ENCODE results near the gene GOLGA8R. TPM values are rescaled to one million over a fixed set of nuclear protein-coding genes. Genes with fewer than 3 reads are reported as not detected.
A peak's percentile ranks its signal among the peaks of the same experiment; 100 is the strongest.
"Not testable (repeated sequence)": the region's sequence is repeated elsewhere in the genome, so short reads cannot be mapped to it uniquely, and the experiment has no call there.

GOLGA8R gene
- total and polyA plus RNA-seq, 4 donors = 2.1 to 16.0 (median 6.6) TPM

DNA sequence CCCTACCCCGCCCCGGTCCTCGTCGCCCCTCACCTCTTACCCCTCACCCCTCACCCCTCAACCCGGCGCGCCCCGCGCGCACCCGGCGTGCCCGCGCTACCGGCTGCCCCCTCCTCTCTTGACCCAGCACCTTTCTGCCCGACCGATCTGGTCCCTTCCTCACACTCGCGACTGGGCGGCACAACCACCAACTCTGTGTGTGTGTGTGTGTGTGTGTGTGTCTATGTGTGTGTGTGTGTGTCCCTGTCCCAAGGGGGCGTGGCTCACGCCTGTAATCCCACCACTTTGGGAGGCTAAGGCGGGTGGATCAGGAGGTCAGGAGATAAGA, 20.4 kb downstream of the GOLGA8R start:
- H3K36me3 ChIP-seq (ENCODE audit: control insufficient read depth in 1 of 2, insufficient read depth in 2 of 2, low read length in 1 of 2); H3K9me3 ChIP-seq (ENCODE audit: control insufficient read depth, low read length); H3K27ac ChIP-seq (ENCODE audit: low read depth in 1 of 2, low read length in 2 of 2); intact Hi-C loops (cut with DNase I); H3K27me3 ChIP-seq (ENCODE audit: control insufficient read depth in 1 of 2, insufficient read depth in 2 of 2, low read length in 1 of 2); DNase-seq; H3K4me1 ChIP-seq (ENCODE audit: control insufficient read depth in 1 of 2, insufficient read depth in 2 of 2, low read length in 2 of 2); H3K4me3 ChIP-seq (ENCODE audit: low read length in 2 of 2): not testable (repeated sequence)
- peak; percentile 76 for ATAC-seq (ENCODE audit: low FRiP score)
- WGBS, 2 donors = 11% methylated on average over 5 of the region's 23 CpGs; no CpG with 5 or more reads in 1 of the 2 donors

DNA sequence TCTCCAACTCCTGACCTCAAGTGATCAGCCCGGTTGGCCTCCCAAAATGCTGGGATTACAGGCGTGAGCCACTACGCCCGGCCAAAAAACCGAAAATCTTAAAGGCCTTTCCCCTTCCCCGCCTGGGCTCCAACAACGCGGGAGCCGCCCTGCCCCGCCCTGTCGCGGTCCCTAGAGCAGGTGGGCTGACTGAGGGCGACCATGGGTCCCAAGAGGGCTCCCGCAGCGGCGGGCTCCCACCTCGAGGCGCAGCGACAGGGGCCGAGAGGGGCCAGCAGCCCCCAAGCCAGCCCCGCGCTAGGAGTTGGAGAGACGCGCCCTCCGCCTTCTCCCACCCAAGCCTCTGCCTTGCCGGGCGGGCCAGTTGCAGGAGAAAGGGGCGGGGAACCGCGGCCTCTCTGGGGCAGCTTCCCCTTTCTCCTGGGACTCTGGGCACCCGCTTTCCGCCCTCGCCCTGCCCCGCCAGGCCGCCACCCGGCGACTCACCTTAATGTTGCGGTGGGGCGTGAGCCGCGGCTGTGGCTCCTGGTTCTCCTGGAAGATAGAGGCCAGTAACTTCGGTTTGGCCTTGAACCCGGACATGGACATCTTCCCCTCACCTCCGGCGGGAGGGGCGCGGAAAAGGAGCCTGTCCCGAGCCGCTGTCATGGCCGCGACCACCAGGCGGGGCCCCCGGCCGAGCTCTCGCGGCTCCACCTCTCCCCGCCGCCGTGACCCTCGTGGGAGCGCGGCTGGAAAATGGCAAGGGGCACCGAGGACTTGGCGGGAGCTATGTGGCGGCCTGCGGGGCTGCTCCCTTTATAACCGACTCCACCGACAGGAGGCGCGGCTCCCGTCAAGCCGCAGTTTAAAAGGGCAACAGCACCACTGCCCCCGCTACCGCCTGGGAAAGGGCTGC, 21.0 kb downstream of the GOLGA8R start, which contains the start of gene CHRFAM7A:
CHRFAM7A (minus strand) TSS at position 775 of the 898 bp plus-strand sequence. CDS start 10,189 bp downstream, outside the sequence.
- H3K36me3 ChIP-seq (ENCODE audit: control insufficient read depth in 1 of 2, insufficient read depth in 2 of 2, low read length in 1 of 2); intact Hi-C loops (cut with DNase I); H3K27ac ChIP-seq (ENCODE audit: low read depth in 1 of 2, low read length in 2 of 2); DNase-seq; H3K4me1 ChIP-seq (ENCODE audit: control insufficient read depth in 1 of 2, insufficient read depth in 2 of 2, low read length in 2 of 2); H3K9me3 ChIP-seq (ENCODE audit: control insufficient read depth, low read length); H3K4me3 ChIP-seq (ENCODE audit: low read length in 2 of 2); H3K27me3 ChIP-seq (ENCODE audit: control insufficient read depth in 1 of 2, insufficient read depth in 2 of 2, low read length in 1 of 2): not testable (repeated sequence)
- ATAC-seq (ENCODE audit: low FRiP score) = peak; percentile 89
- WGBS, 2 donors = 0% methylated on average over 16 of the region's 74 CpGs; no CpG with 5 or more reads in 1 of the 2 donors

DNA sequence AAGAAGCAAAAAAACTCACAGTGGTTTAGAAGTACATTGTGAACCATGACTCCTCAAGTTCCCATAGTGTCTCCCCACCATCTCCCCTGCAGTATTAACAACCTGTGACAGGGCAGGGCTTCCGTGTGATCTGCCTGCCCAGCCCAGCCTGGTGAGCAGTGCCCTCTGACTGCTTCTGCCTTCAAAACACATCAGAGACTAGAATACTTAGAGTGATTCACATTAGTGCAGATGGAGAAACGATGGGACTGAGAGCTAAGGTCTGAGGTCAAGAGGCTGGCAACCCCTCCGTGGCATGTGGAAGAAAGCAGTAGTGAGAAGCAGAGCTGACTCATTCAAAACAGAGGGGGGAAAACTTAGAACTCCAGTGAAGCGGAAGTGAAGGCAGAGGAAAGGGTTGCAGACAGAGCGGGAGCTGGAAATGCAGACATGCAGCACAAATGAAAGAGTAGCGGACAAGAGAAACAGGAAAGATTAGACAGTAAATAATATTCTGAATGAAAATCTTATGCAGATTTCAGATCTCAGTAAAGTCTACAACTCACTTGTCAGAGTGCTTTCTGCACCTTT, 27.7 kb downstream of the GOLGA8R start:
- not testable (repeated sequence) for ATAC-seq (ENCODE audit: low FRiP score)

DNA sequence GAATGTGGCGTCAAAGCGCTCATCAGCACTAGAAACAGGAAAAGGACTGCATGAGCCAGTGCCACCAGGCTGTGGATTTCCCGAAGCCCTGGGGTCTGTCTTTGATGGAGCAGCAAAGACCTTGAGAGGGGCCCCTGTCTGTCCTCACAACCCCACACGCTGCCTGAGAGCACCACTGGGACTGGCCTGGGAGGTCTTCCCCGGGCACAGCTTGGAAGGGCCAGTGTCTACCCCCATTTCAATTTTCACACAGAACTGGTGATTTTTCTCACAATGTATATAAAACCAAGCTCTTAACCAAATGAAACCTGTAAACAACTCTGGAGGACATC, 37.0 kb downstream of the GOLGA8R start:
- WGBS, 2 donors = no CpG with 5 or more reads among the region's 5 CpGs
- ATAC-seq (ENCODE audit: low FRiP score); H3K27ac ChIP-seq (ENCODE audit: low read depth in 1 of 2, low read length in 2 of 2); H3K4me3 ChIP-seq (ENCODE audit: low read length in 2 of 2); H3K36me3 ChIP-seq (ENCODE audit: control insufficient read depth in 1 of 2, insufficient read depth in 2 of 2, low read length in 1 of 2); intact Hi-C loops (cut with DNase I); H3K4me1 ChIP-seq (ENCODE audit: control insufficient read depth in 1 of 2, insufficient read depth in 2 of 2, low read length in 2 of 2); H3K27me3 ChIP-seq (ENCODE audit: control insufficient read depth in 1 of 2, insufficient read depth in 2 of 2, low read length in 1 of 2); DNase-seq; H3K9me3 ChIP-seq (ENCODE audit: control insufficient read depth, low read length): not testable (repeated sequence)

More for the DNA sequence above, 27.7 kb downstream of the GOLGA8R start:
- H3K27ac ChIP-seq (ENCODE audit: low read depth in 1 of 2, low read length in 2 of 2); H3K9me3 ChIP-seq (ENCODE audit: control insufficient read depth, low read length); H3K36me3 ChIP-seq (ENCODE audit: control insufficient read depth in 1 of 2, insufficient read depth in 2 of 2, low read length in 1 of 2); H3K4me3 ChIP-seq (ENCODE audit: low read length in 2 of 2); DNase-seq; intact Hi-C loops (cut with DNase I); H3K4me1 ChIP-seq (ENCODE audit: control insufficient read depth in 1 of 2, insufficient read depth in 2 of 2, low read length in 2 of 2); H3K27me3 ChIP-seq (ENCODE audit: control insufficient read depth in 1 of 2, insufficient read depth in 2 of 2, low read length in 1 of 2): not testable (repeated sequence)
- WGBS, 2 donors = no CpG with 5 or more reads among the region's 6 CpGs

DNA sequence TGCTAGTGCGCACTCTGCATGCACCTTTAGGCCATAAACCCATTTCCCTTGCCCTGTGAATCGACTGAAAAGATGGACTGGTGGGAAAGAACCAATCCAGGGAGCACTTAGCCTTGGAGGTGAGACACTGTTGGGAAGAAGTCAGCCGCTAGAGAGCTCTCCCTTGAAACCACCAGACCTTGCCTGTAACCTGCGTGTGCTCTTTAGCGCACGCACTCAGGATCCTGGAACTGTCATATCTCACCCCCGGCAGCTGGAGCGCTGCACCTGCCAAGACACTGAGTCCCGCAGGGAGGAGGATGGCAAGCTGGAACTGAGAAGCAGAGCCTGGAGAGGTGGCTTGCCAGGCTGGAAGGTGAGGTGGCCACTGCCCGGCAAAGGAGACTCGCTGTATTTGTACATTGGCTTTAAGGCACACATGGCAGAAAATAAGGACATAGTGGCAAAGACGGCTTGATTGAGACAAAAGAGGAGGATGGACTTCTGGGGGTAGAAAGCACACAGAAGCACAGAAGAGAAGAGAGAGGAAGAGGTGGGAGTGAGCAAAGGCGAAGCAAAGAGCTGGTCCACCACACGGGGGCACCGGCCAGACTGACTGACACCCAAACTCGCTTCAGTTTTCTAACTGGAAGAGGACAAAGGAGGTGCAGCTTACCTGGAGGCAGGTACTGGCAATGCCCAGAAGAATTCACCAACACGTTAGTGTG, 37.5 kb downstream of the GOLGA8R start:
- H3K36me3 ChIP-seq (ENCODE audit: control insufficient read depth in 1 of 2, insufficient read depth in 2 of 2, low read length in 1 of 2); DNase-seq; H3K9me3 ChIP-seq (ENCODE audit: control insufficient read depth, low read length); intact Hi-C loops (cut with DNase I); H3K27me3 ChIP-seq (ENCODE audit: control insufficient read depth in 1 of 2, insufficient read depth in 2 of 2, low read length in 1 of 2); H3K4me1 ChIP-seq (ENCODE audit: control insufficient read depth in 1 of 2, insufficient read depth in 2 of 2, low read length in 2 of 2); H3K27ac ChIP-seq (ENCODE audit: low read depth in 1 of 2, low read length in 2 of 2); H3K4me3 ChIP-seq (ENCODE audit: low read length in 2 of 2): not testable (repeated sequence)
- ATAC-seq (ENCODE audit: low FRiP score) = peak; percentile 22
- WGBS, 2 donors = no CpG with 5 or more reads among the region's 17 CpGs

DNA sequence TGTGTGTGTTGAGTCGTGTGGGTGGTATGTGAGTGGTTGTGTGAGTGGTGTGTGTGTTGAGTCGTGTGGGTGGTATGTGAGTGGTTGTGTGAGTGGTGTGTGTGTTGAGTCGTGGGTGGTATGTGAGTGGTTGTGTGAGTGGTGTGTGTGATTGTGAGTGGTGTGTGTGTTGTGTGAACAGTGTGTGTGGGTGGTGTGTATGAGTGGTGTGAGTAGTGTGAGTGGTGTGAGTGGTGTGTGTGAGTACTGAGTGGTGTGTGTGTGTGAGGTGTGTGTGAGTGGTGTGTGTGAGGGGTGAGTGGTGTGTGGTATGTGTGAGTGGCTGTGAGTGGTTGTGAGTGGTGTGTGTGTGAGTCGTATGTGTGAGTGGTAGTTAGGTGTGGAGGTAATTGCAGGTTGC, 38.2 kb downstream of the GOLGA8R start:
- H3K27me3 ChIP-seq (ENCODE audit: control insufficient read depth in 1 of 2, insufficient read depth in 2 of 2, low read length in 1 of 2); H3K4me1 ChIP-seq (ENCODE audit: control insufficient read depth in 1 of 2, insufficient read depth in 2 of 2, low read length in 2 of 2); H3K4me3 ChIP-seq (ENCODE audit: low read length in 2 of 2); H3K36me3 ChIP-seq (ENCODE audit: control insufficient read depth in 1 of 2, insufficient read depth in 2 of 2, low read length in 1 of 2); H3K9me3 ChIP-seq (ENCODE audit: control insufficient read depth, low read length); H3K27ac ChIP-seq (ENCODE audit: low read depth in 1 of 2, low read length in 2 of 2); DNase-seq; intact Hi-C loops (cut with DNase I): not testable (repeated sequence)
- ATAC-seq (ENCODE audit: low FRiP score) = peak; percentile 70
- 19 to 42% methylated on average over 2 to 3 of the region's 4 CpGs for WGBS, 2 donors

DNA sequence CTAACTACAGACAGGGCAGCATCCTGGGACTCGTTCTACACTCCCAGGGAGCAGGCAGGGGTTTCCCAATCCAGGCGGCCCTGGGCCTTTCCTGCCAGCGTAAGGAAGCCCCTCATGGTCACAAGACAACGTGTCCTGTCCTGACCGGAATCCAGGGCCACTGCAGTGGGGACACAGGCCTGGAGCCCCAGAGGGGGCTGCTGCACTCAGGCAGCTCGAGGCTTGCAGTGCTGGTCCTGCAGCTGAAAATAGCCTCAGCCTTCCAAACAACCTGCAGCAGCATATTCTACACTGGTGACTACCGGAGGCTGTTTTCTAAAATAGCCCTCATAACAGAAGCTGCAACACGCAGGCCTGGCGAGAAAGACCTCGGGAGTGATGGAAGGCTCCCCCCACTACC, 39.2 kb downstream of the GOLGA8R start:
- H3K27me3 ChIP-seq (ENCODE audit: control insufficient read depth in 1 of 2, insufficient read depth in 2 of 2, low read length in 1 of 2); H3K36me3 ChIP-seq (ENCODE audit: control insufficient read depth in 1 of 2, insufficient read depth in 2 of 2, low read length in 1 of 2); H3K9me3 ChIP-seq (ENCODE audit: control insufficient read depth, low read length); H3K27ac ChIP-seq (ENCODE audit: low read depth in 1 of 2, low read length in 2 of 2); H3K4me1 ChIP-seq (ENCODE audit: control insufficient read depth in 1 of 2, insufficient read depth in 2 of 2, low read length in 2 of 2); ATAC-seq (ENCODE audit: low FRiP score); H3K4me3 ChIP-seq (ENCODE audit: low read length in 2 of 2); intact Hi-C loops (cut with DNase I); DNase-seq: not testable (repeated sequence)
- 57 to 69% methylated on average over 1 to 3 of the region's 10 CpGs for WGBS, 2 donors

DNA sequence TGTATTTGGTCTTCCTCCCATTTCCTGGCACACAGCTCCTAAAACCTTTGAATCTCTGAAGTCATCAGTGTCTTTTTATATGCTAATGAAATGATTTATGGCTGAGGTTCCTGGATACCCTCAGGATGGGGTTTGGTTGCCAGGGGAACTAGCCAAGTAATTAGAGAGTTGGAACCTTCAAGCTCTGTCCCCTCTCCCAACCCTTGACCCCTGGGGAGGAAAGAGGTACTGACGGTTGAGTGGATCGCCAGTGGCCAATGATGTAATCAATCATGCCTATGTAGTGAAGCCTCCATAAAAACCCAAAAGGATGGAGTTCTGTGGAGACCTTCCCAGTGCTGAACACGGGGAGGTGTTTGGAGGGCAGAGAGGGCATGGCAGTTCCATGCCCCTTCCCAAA, 45.8 kb downstream of the GOLGA8R start:
- H3K27ac ChIP-seq (ENCODE audit: low read depth in 1 of 2, low read length in 2 of 2); H3K36me3 ChIP-seq (ENCODE audit: control insufficient read depth in 1 of 2, insufficient read depth in 2 of 2, low read length in 1 of 2); H3K9me3 ChIP-seq (ENCODE audit: control insufficient read depth, low read length); DNase-seq; intact Hi-C loops (cut with DNase I); H3K4me1 ChIP-seq (ENCODE audit: control insufficient read depth in 1 of 2, insufficient read depth in 2 of 2, low read length in 2 of 2); H3K4me3 ChIP-seq (ENCODE audit: low read length in 2 of 2); ATAC-seq (ENCODE audit: low FRiP score); H3K27me3 ChIP-seq (ENCODE audit: control insufficient read depth in 1 of 2, insufficient read depth in 2 of 2, low read length in 1 of 2): not testable (repeated sequence)
- WGBS, 2 donors = no CpG with 5 or more reads among the region's 3 CpGs

Data from aorta (tissue), 5 donors.